ENCODE data around the gene MTM1. TPM values are rescaled to one million over a fixed set of nuclear protein-coding genes. Genes with fewer than 3 reads are reported as not detected.

The MTM1 gene
- total RNA-seq, 1 donor from 2014 or later: 15.3 TPM

GRCh38 chrX:150655788-150656187 is 87.4 kb downstream of the MTM1 start:
- no peak for DNase-seq (ENCODE audit: low spot score)
- Mint-ChIP-seq H3K9me3 (peaks cover 5% of the 10 kb centered on the region), H3K4me3 (no peak overlapping the region), H3K27ac (no peak overlapping the region), H3K4me1 (no peaks in the 10 kb centered on the region), H3K27me3 (ENCODE audit: insufficient read depth, low read depth) (no peaks in the 10 kb centered on the region), H3K36me3 (peaks cover 12% of the 10 kb centered on the region)
- TF ChIP-seq EZH2 (IDR thresholded peaks at IDR 0.05): no peak
- no peak for TF ChIP-seq CTCF (IDR thresholded peaks at IDR 0.05)
- H3K36me3 ChIP-seq: no peaks in the 10 kb centered on the region
- H3K4me3 ChIP-seq: no peak overlapping the region
- H3K27ac ChIP-seq: no peak overlapping the region
- no peaks in the 10 kb centered on the region for H4K20me1 ChIP-seq (ENCODE audit: low read depth)
- H3F3A ChIP-seq (ENCODE audit: low read depth): no peaks in the 10 kb centered on the region
- H3K4me1 ChIP-seq: no peaks in the 10 kb centered on the region
- no peaks in the 10 kb centered on the region for H3K79me2 ChIP-seq (ENCODE audit: low read depth)
- peaks cover 9% of the 10 kb centered on the region for H3K9me3 ChIP-seq (ENCODE audit: low read depth)
- H3K9ac ChIP-seq: no peak overlapping the region
- H3K4me2 ChIP-seq: no peak overlapping the region
- H2AFZ ChIP-seq (replicated peaks): no peak overlapping the region
- no peaks in the 10 kb centered on the region for H3K27me3 ChIP-seq

- Histone ChIP-seq H3K79me2 (ENCODE audit: low read depth) (no peaks in the 10 kb centered on the region), H3K4me1 (no peaks in the 10 kb centered on the region), H3K4me2 (no peak overlapping the region), H3K27ac (no peak overlapping the region), H3F3A (ENCODE audit: low read depth) (no peaks in the 10 kb centered on the region), H3K9me3 (ENCODE audit: low read depth) (no peaks in the 10 kb centered on the region), H2AFZ (replicated peaks) (no peak overlapping the region), H3K9ac (no peak overlapping the region), H3K27me3 (no peaks in the 10 kb centered on the region), H3K36me3 (no peaks in the 10 kb centered on the region), H4K20me1 (ENCODE audit: low read depth) (no peaks in the 10 kb centered on the region), H3K4me3 (no peak overlapping the region)
- TF ChIP-seq CTCF (IDR thresholded peaks at IDR 0.05): no peak
- no peak for TF ChIP-seq EZH2 (IDR thresholded peaks at IDR 0.05)
- TF ChIP-seq EZH2phosphoT487 (IDR thresholded peaks at IDR 0.05): no peak
- no peak overlapping the region for H3K4me3 Mint-ChIP-seq
- H3K27ac Mint-ChIP-seq: no peak overlapping the region
- no peaks in the 10 kb centered on the region for H3K9me3 Mint-ChIP-seq
- H3K36me3 Mint-ChIP-seq: peaks cover 21% of the 10 kb centered on the region
- no peaks in the 10 kb centered on the region for H3K4me1 Mint-ChIP-seq
- DNase-seq (ENCODE audit: low spot score): no peak
- no peaks in the 10 kb centered on the region for H3K27me3 Mint-ChIP-seq (ENCODE audit: insufficient read depth, low read depth)
These were observed 94.7 kb downstream of the MTM1 start for GRCh38 chrX:150663073-150663472.

- Histone ChIP-seq H3K27me3 (no peaks in the 10 kb centered on the region), H3K4me1 (no peaks in the 10 kb centered on the region), H3K4me3 (no peak overlapping the region), H3K36me3 (no peaks in the 10 kb centered on the region), H3K9me3 (ENCODE audit: low read depth) (no peaks in the 10 kb centered on the region), H3F3A (ENCODE audit: low read depth) (no peaks in the 10 kb centered on the region), H4K20me1 (ENCODE audit: low read depth) (no peaks in the 10 kb centered on the region), H3K27ac (no peak overlapping the region), H3K4me2 (no peak overlapping the region), H2AFZ (replicated peaks) (no peak overlapping the region), H3K79me2 (ENCODE audit: low read depth) (no peaks in the 10 kb centered on the region), H3K9ac (no peak overlapping the region)
- Mint-ChIP-seq H3K9me3 (no peaks in the 10 kb centered on the region), H3K27ac (no peak overlapping the region), H3K4me1 (no peaks in the 10 kb centered on the region), H3K4me3 (no peak overlapping the region), H3K36me3 (peaks cover 21% of the 10 kb centered on the region), H3K27me3 (ENCODE audit: insufficient read depth, low read depth) (no peaks in the 10 kb centered on the region)
- DNase-seq (ENCODE audit: low spot score): no peak
- TF ChIP-seq CTCF (IDR thresholded peaks at IDR 0.05) (no peak), EZH2 (IDR thresholded peaks at IDR 0.05) (no peak), EZH2phosphoT487 (IDR thresholded peaks at IDR 0.05) (no peak)
These were observed 95.9 kb downstream of the MTM1 start for GRCh38 chrX:150664290-150664689.

GRCh38 chrX:150676221-150676620 is 107.8 kb downstream of the MTM1 start:
- Histone ChIP-seq H3K9ac (no peak overlapping the region), H3K27ac (no peak overlapping the region), H3K4me3 (no peak overlapping the region), H3F3A (ENCODE audit: low read depth) (no peaks in the 10 kb centered on the region), H3K36me3 (no peaks in the 10 kb centered on the region), H3K27me3 (no peaks in the 10 kb centered on the region), H2AFZ (replicated peaks) (no peak overlapping the region), H3K4me1 (no peaks in the 10 kb centered on the region), H3K79me2 (ENCODE audit: low read depth) (no peaks in the 10 kb centered on the region), H3K9me3 (ENCODE audit: low read depth) (no peaks in the 10 kb centered on the region), H3K4me2 (no peak overlapping the region), H4K20me1 (ENCODE audit: low read depth) (no peaks in the 10 kb centered on the region)
- Mint-ChIP-seq H3K27ac (no peak overlapping the region), H3K9me3 (no peaks in the 10 kb centered on the region), H3K27me3 (ENCODE audit: insufficient read depth, low read depth) (peaks cover 2% of the 10 kb centered on the region), H3K4me3 (no peak overlapping the region), H3K36me3 (no peaks in the 10 kb centered on the region), H3K4me1 (no peaks in the 10 kb centered on the region)
- DNase-seq (ENCODE audit: low spot score): no peak
- TF ChIP-seq EZH2 (IDR thresholded peaks at IDR 0.05) (no peak), CTCF (IDR thresholded peaks at IDR 0.05) (no peak), EZH2phosphoT487 (IDR thresholded peaks at IDR 0.05) (no peak)
